Lower leg skin (tissue), 3 donors: ENCODE data around the gene CUL5.

ENCODE experiments used
- CTCF ChIP-seq, 3 donors: fragments of 450-650 bp; IDR thresholded peaks; one replicate each; pipeline ENCODE4 v1.5.1; 2016; ENCODE audit warnings: antibody characterized with exemption in 3 of 3, mild to moderate bottlenecking in 3 of 3, moderate library complexity in 2 of 3
- POLR2A ChIP-seq, 2 donors: fragments of 450-650 bp; IDR thresholded peaks; one replicate each; pipeline ENCODE4 v1.6.1; 2016 to 2017; ENCODE audit warnings: antibody characterized with exemption in 2 of 2, mild to moderate bottlenecking in 1 of 2, moderate library complexity in 1 of 2

- no peak for TF ChIP-seq CTCF (IDR thresholded peaks at IDR 0.05)
- no peak for TF ChIP-seq POLR2A (IDR thresholded peaks at IDR 0.05)
Measured at GRCh38 chr11:108097179-108097578, 88.5 kb downstream of the CUL5 start.
